Stimulated activated CD8-positive, alpha-beta memory T cell treated with anti-CD3 and anti-CD28 coated beads, Interleukin-7, amount 100 ng/mL, for 1 hour (primary cell): ENCODE measurements around the gene APOM.

Experiments used
- DNase-seq, 2 donors: peaks; one replicate each; pipeline ENCODE4 v3.0.0-alpha.2; 2020; ENCODE audit warnings: low read depth in 2 of 2

APOM gene

GRCh38 chr6:31655349-31656237, at the start of gene APOM:
Gene APOM, plus strand, starts transcription at chr6:31655894. Its CDS starts 73 bp downstream, at chr6:31655967.
- DNase-seq = no peak

- DNase-seq = no peak
These were observed 48.4 kb upstream of the APOM start for GRCh38 chr6:31607317-31607716.

GRCh38 chr6:31609519-31610406, 45.9 kb upstream of the APOM start:
- no peak for DNase-seq

- no peak for DNase-seq
These were observed 44.7 kb upstream of the APOM start for GRCh38 chr6:31610968-31611367.

GRCh38 chr6:31614075-31614619, 41.5 kb upstream of the APOM start:
- no peak for DNase-seq

- no peak for DNase-seq
These were observed 40.8 kb upstream of the APOM start, which contains the start of gene AIF1 for GRCh38 chr6:31614684-31615578. Gene AIF1, plus strand, starts transcription at chr6:31615234. Its CDS starts 96 bp downstream, at chr6:31615330.

GRCh38 chr6:31615748-31616147, 39.9 kb upstream of the APOM start:
- no peak for DNase-seq

GRCh38 chr6:31617010-31617409, 38.7 kb upstream of the APOM start:
- DNase-seq = no peak

GRCh38 chr6:31619805-31620585, 35.7 kb upstream of the APOM start:
- peak; percentile 87 to 91 for DNase-seq

GRCh38 chr6:31620586-31621319, 34.9 kb upstream of the APOM start, which contains the start of gene PRRC2A:
Gene PRRC2A, plus strand, starts transcription at chr6:31620715. Its CDS starts 2,075 bp downstream, at chr6:31622790.
- peak; percentile 59 to 87 for DNase-seq

- DNase-seq = no peak
These were observed 34.3 kb upstream of the APOM start for GRCh38 chr6:31621320-31621939.

GRCh38 chr6:31621991-31622390, 33.7 kb upstream of the APOM start:
- DNase-seq = no peak

GRCh38 chr6:31622684-31623091, 33.0 kb upstream of the APOM start:
- no peak for DNase-seq

GRCh38 chr6:31624070-31624469, 31.6 kb upstream of the APOM start:
- DNase-seq = no peak

- no peak for DNase-seq
These were observed 28.7 kb upstream of the APOM start for GRCh38 chr6:31626952-31627351.

- no peak for DNase-seq
These were observed 27.9 kb upstream of the APOM start for GRCh38 chr6:31627690-31628287.

GRCh38 chr6:31629014-31629413, 26.7 kb upstream of the APOM start:
- DNase-seq = no peak

GRCh38 chr6:31630177-31630934, 25.3 kb upstream of the APOM start:
- no peak for DNase-seq
